GM18907 (cell line): ENCODE measurements around the gene ZDHHC8.

Experiments
- ATAC-seq: cut with Tn5 transposase; IDR thresholded peaks from one replicate; pipeline ENCODE4 v1.9.1; 2021; ENCODE audit warnings: mild to moderate bottlenecking, moderate library complexity; ENCODE audit not compliant: unreplicated experiment

The ZDHHC8 gene

GRCh38 chr22:20095521-20095920, 36.1 kb upstream of the ZDHHC8 start:
- ATAC-seq = no peak

GRCh38 chr22:20096574-20097420, 34.8 kb upstream of the ZDHHC8 start:
- no peak for ATAC-seq

GRCh38 chr22:20099099-20099711, 32.4 kb upstream of the ZDHHC8 start:
- ATAC-seq = no peak

GRCh38 chr22:20101638-20102037, 30.0 kb upstream of the ZDHHC8 start:
- ATAC-seq = no peak

GRCh38 chr22:20102203-20102780, 29.3 kb upstream of the ZDHHC8 start:
- ATAC-seq = no peak

- ATAC-seq = no peak
Measured at GRCh38 chr22:20105456-20106204, 26.0 kb upstream of the ZDHHC8 start.

- no peak for ATAC-seq
Measured at GRCh38 chr22:20106205-20106848, 25.3 kb upstream of the ZDHHC8 start.

- no peak for ATAC-seq
Measured at GRCh38 chr22:20106849-20107237, 24.8 kb upstream of the ZDHHC8 start.

GRCh38 chr22:20107471-20107901, 24.1 kb upstream of the ZDHHC8 start:
- no peak for ATAC-seq

GRCh38 chr22:20107951-20108756, 23.4 kb upstream of the ZDHHC8 start:
- ATAC-seq = no peak

- no peak for ATAC-seq
Measured at GRCh38 chr22:20108757-20109230, 22.8 kb upstream of the ZDHHC8 start.

- no peak for ATAC-seq
Measured at GRCh38 chr22:20109411-20110358, 21.9 kb upstream of the ZDHHC8 start.

- ATAC-seq = no peak
Measured at GRCh38 chr22:20110359-20110985, 21.1 kb upstream of the ZDHHC8 start.

- no peak for ATAC-seq
Measured at GRCh38 chr22:20111045-20111688, 20.4 kb upstream of the ZDHHC8 start.

- no peak for ATAC-seq
Measured at GRCh38 chr22:20111689-20112622, 19.6 kb upstream of the ZDHHC8 start.

GRCh38 chr22:20112623-20113511, 18.7 kb upstream of the ZDHHC8 start:
- no peak for ATAC-seq
